SK-N-SH treated with all-trans-retinoic acid at 6 μM for 48 hours (cell line): ENCODE data around the gene SNX27.
A peak's percentile ranks its signal among the peaks of the same experiment; 100 is the strongest.

ENCODE experiments used
- ATAC-seq: fragments of 200-7000 bp; cut with Tn5 transposase; 3 replicates; pipeline ENCODE4 v1.9.1; 2020; ENCODE audit warnings: mild to moderate bottlenecking, moderate library complexity
- ARNTL ChIP-seq: fragments of 450-650 bp; formaldehyde crosslinking; IDR thresholded peaks from 2 replicates; pipeline ENCODE4 v1.5.0; 2020; ENCODE audit warnings: low read depth, mild to moderate bottlenecking, moderate library complexity, borderline replicate concordance
- BACH2 ChIP-seq: fragments of 250-450 bp; sonication (Bioruptor Pico); IDR thresholded peaks from 2 replicates; pipeline ENCODE4 v1.9.0; 2021; ENCODE audit warnings: mild to moderate bottlenecking, borderline replicate concordance
- CSDC2 ChIP-seq: fragments of 250-450 bp; sonication (Bioruptor Pico); IDR thresholded peaks from 2 replicates; pipeline ENCODE4 v1.5.0; 2020; ENCODE audit warnings: mild to moderate bottlenecking, moderate library complexity
- ESRRG ChIP-seq: fragments of 250-450 bp; sonication (Bioruptor Pico); IDR thresholded peaks from 2 replicates; pipeline ENCODE4 v1.6.1; 2021; ENCODE audit warnings: mild to moderate bottlenecking
- GLIS3 ChIP-seq: fragments of 250-450 bp; sonication (Bioruptor Pico); IDR thresholded peaks from 2 replicates; pipeline ENCODE4 v1.5.0; 2020; ENCODE audit warnings: mild to moderate bottlenecking, moderate library complexity
- OSR1 ChIP-seq: fragments of 250-450 bp; sonication (Bioruptor Pico); IDR thresholded peaks from 2 replicates; pipeline ENCODE4 v1.8.0; 2022; ENCODE audit warnings: moderate library complexity, mild to moderate bottlenecking, inconsistent platforms
- PPARA ChIP-seq: fragments of 250-450 bp; sonication (Bioruptor Pico); IDR thresholded peaks from 2 replicates; pipeline ENCODE4 v1.5.0; 2020; ENCODE audit warnings: mild to moderate bottlenecking, borderline replicate concordance
- SNAI2 ChIP-seq: fragments of 250-450 bp; sonication (Bioruptor Pico); IDR thresholded peaks from 2 replicates; pipeline ENCODE4 v1.5.0; 2020; ENCODE audit warnings: mild to moderate bottlenecking, moderate library complexity
- TCF4 ChIP-seq: fragments of 250-450 bp; sonication (Bioruptor Pico); IDR thresholded peaks from 2 replicates; pipeline ENCODE4 v1.8.0; 2021; ENCODE audit warnings: mild to moderate bottlenecking, moderate library complexity, borderline replicate concordance
- TOX ChIP-seq: fragments of 250-450 bp; sonication (Bioruptor Pico); IDR thresholded peaks from 2 replicates; pipeline ENCODE4 v1.8.0; 2021; ENCODE audit warnings: mild to moderate bottlenecking, moderate library complexity, borderline replicate concordance
- ZC3H10 ChIP-seq: fragments of 250-450 bp; sonication (Bioruptor Pico); IDR thresholded peaks from 2 replicates; pipeline ENCODE4 v1.5.1; 2021; ENCODE audit warnings: mild to moderate bottlenecking, moderate library complexity
- ZFP3 ChIP-seq: fragments of 250-450 bp; sonication (Bioruptor Pico); IDR thresholded peaks from 2 replicates; pipeline ENCODE4 v1.5.0; 2020; ENCODE audit warnings: mild to moderate bottlenecking, moderate library complexity
- ZNF565 ChIP-seq: fragments of 450-650 bp; formaldehyde crosslinking; conservative IDR thresholded peaks from 2 replicates; pipeline ENCODE4 v1.5.0; 2020; ENCODE audit warnings: low read depth, mild to moderate bottlenecking, moderate library complexity
- ZNF70 ChIP-seq: fragments of 450-650 bp; formaldehyde crosslinking; IDR thresholded peaks from 2 replicates; pipeline ENCODE4 v1.5.0; 2020; ENCODE audit warnings: mild to moderate bottlenecking, moderate library complexity
- ZNF8 ChIP-seq: fragments of 450-650 bp; formaldehyde crosslinking; IDR thresholded peaks from 2 replicates; pipeline ENCODE4 v1.5.0; 2020; ENCODE audit warnings: mild to moderate bottlenecking, moderate library complexity
- TF ChIP-seq, protein P1 (sequence below): fragments of 250-450 bp; sonication (Bioruptor Pico); IDR thresholded peaks from 2 replicates; pipeline ENCODE4 v1.5.1; 2021; ENCODE audit warnings: mild to moderate bottlenecking, moderate library complexity
- TF ChIP-seq, protein P2 (sequence below): fragments of 250-450 bp; sonication (Bioruptor Pico); IDR thresholded peaks from 2 replicates; pipeline ENCODE4 v1.8.0; 2020; ENCODE audit warnings: mild to moderate bottlenecking, moderate library complexity, borderline replicate concordance
- TF ChIP-seq, protein P3 (sequence below): fragments of 250-450 bp; sonication (Bioruptor Pico); IDR thresholded peaks from 2 replicates; pipeline ENCODE4 v1.5.1; 2020; ENCODE audit warnings: low read depth, mild to moderate bottlenecking, moderate library complexity
- TF ChIP-seq, protein P4 (sequence below): fragments of 250-450 bp; sonication (Bioruptor Pico); IDR thresholded peaks from 2 replicates; pipeline ENCODE4 v1.5.0; 2020; ENCODE audit warnings: mild to moderate bottlenecking, moderate library complexity
- TF ChIP-seq, protein P5 (sequence below): fragments of 250-450 bp; sonication (Bioruptor Pico); IDR thresholded peaks from 2 replicates; pipeline ENCODE4 v1.8.0; 2021; ENCODE audit warnings: low read depth, mild to moderate bottlenecking, moderate library complexity, borderline replicate concordance

Gene SNX27

DNA sequence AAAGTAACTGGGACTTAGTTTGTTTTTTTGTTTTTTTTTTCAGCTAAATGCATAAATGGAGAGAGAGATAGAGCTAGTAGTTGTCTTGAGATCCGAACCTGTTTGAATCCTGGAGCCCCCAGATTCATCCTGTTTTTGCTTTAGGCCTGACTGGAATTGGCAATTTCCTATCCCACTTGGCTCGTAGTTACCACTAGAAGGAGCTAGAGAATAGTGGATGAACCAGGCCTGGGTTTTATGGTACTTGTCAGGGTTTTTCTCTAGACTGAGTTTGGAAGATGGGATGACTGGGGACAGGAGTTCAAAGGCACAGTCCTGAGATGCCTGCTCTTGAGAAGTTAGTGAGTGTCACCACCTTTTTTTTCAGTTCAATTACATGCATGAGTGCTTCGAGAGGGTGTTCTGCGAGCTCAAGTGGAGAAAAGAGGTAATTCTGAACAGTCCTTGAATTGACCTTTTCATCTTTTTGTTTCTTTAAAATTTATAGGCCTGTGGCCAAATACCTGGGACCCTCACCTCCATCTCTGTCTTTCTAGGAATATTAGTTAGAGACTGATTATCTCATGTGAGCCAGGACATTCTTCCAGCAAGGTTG is 81.3 kb downstream of the SNX27 start:
- TF ChIP-seq ESRRG (CRISPR knock-in tag) (no peak), ZNF565 (CRISPR knock-in tag) (no peak), ZNF8 (no peak), ZC3H10 (CRISPR knock-in tag) (no peak), GLIS3 (CRISPR knock-in tag) (no peak), BACH2 (no peak), OSR1 (CRISPR knock-in tag) (no peak), SNAI2 (no peak), PPARA (CRISPR knock-in tag) (no peak)
- TF ChIP-seq, protein P1, sequence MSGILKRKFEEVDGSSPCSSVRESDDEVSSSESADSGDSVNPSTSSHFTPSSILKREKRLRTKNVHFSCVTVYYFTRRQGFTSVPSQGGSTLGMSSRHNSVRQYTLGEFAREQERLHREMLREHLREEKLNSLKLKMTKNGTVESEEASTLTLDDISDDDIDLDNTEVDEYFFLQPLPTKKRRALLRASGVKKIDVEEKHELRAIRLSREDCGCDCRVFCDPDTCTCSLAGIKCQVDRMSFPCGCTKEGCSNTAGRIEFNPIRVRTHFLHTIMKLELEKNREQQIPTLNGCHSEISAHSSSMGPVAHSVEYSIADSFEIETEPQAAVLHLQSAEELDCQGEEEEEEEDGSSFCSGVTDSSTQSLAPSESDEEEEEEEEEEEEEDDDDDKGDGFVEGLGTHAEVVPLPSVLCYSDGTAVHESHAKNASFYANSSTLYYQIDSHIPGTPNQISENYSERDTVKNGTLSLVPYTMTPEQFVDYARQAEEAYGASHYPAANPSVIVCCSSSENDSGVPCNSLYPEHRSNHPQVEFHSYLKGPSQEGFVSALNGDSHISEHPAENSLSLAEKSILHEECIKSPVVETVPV: no peak
- ATAC-seq: peak; percentile 90

DNA sequence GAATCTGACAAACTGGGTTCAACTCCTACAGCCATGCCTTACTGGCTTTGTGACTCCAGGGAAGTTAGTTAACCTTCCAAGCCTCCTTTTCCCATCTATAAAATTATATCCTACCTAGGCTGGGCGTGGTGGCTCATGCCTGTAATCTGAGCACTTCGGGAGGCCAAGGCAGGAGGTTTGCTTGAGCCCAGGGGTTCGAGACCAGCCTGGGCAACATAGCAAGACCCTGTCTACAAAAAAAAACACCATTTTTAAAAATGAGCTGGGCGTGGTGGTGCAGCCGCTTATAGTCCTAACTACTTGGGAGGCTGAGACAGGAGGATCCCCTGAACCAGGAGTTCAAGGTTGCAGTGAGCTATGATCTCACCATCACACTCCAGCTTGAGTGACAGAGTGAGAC is 89.7 kb downstream of the SNX27 start:
- ATAC-seq: no peak

More for the DNA sequence above, 89.7 kb downstream of the SNX27 start:
- TF ChIP-seq, protein P2, sequence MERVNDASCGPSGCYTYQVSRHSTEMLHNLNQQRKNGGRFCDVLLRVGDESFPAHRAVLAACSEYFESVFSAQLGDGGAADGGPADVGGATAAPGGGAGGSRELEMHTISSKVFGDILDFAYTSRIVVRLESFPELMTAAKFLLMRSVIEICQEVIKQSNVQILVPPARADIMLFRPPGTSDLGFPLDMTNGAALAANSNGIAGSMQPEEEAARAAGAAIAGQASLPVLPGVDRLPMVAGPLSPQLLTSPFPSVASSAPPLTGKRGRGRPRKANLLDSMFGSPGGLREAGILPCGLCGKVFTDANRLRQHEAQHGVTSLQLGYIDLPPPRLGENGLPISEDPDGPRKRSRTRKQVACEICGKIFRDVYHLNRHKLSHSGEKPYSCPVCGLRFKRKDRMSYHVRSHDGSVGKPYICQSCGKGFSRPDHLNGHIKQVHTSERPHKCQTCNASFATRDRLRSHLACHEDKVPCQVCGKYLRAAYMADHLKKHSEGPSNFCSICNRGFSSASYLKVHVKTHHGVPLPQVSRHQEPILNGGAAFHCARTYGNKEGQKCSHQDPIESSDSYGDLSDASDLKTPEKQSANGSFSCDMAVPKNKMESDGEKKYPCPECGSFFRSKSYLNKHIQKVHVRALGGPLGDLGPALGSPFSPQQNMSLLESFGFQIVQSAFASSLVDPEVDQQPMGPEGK (CRISPR knock-in tag): no peak
- TF ChIP-seq, protein P3, sequence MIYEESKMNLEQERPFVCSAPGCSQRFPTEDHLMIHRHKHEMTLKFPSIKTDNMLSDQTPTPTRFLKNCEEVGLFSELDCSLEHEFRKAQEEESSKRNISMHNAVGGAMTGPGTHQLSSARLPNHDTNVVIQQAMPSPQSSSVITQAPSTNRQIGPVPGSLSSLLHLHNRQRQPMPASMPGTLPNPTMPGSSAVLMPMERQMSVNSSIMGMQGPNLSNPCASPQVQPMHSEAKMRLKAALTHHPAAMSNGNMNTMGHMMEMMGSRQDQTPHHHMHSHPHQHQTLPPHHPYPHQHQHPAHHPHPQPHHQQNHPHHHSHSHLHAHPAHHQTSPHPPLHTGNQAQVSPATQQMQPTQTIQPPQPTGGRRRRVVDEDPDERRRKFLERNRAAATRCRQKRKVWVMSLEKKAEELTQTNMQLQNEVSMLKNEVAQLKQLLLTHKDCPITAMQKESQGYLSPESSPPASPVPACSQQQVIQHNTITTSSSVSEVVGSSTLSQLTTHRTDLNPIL (CRISPR knock-in tag): no peak
- no peak for TF ChIP-seq CSDC2 (CRISPR knock-in tag)
- TF ChIP-seq TOX: no peak
- TF ChIP-seq ARNTL: no peak
- no peak for TF ChIP-seq ZC3H10 (CRISPR knock-in tag)
- no peak for TF ChIP-seq GLIS3 (CRISPR knock-in tag)
- no peak for TF ChIP-seq SNAI2
- TF ChIP-seq ESRRG (CRISPR knock-in tag): no peak
- TF ChIP-seq, protein P4, sequence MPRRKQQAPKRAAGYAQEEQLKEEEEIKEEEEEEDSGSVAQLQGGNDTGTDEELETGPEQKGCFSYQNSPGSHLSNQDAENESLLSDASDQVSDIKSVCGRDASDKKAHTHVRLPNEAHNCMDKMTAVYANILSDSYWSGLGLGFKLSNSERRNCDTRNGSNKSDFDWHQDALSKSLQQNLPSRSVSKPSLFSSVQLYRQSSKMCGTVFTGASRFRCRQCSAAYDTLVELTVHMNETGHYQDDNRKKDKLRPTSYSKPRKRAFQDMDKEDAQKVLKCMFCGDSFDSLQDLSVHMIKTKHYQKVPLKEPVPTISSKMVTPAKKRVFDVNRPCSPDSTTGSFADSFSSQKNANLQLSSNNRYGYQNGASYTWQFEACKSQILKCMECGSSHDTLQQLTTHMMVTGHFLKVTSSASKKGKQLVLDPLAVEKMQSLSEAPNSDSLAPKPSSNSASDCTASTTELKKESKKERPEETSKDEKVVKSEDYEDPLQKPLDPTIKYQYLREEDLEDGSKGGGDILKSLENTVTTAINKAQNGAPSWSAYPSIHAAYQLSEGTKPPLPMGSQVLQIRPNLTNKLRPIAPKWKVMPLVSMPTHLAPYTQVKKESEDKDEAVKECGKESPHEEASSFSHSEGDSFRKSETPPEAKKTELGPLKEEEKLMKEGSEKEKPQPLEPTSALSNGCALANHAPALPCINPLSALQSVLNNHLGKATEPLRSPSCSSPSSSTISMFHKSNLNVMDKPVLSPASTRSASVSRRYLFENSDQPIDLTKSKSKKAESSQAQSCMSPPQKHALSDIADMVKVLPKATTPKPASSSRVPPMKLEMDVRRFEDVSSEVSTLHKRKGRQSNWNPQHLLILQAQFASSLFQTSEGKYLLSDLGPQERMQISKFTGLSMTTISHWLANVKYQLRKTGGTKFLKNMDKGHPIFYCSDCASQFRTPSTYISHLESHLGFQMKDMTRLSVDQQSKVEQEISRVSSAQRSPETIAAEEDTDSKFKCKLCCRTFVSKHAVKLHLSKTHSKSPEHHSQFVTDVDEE (CRISPR knock-in tag): no peak
- no peak for TF ChIP-seq ZNF8
- no peak for TF ChIP-seq BACH2
- no peak for TF ChIP-seq TCF4
- no peak for TF ChIP-seq PPARA (CRISPR knock-in tag)
- TF ChIP-seq ZNF70 (CRISPR knock-in tag): no peak
- TF ChIP-seq, protein P5, sequence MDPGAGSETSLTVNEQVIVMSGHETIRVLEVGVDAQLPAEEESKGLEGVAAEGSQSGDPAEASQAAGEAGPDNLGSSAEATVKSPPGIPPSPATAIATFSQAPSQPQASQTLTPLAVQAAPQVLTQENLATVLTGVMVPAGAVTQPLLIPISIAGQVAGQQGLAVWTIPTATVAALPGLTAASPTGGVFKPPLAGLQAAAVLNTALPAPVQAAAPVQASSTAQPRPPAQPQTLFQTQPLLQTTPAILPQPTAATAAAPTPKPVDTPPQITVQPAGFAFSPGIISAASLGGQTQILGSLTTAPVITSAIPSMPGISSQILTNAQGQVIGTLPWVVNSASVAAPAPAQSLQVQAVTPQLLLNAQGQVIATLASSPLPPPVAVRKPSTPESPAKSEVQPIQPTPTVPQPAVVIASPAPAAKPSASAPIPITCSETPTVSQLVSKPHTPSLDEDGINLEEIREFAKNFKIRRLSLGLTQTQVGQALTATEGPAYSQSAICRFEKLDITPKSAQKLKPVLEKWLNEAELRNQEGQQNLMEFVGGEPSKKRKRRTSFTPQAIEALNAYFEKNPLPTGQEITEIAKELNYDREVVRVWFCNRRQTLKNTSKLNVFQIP (CRISPR knock-in tag): no peak
- TF ChIP-seq, protein P1: no peak
- no peak for TF ChIP-seq ZFP3 (CRISPR knock-in tag)
